Neural cell (in vitro differentiated cells): Measurements from ENCODE around the gene SPTBN1.

Experiments used
- EP300 ChIP-seq: fragments of 450-650 bp; conservative IDR thresholded peaks from 2 replicates; pipeline ENCODE4 v1.6.1; 2014; ENCODE audit warnings: antibody characterized with exemption, mild to moderate bottlenecking, moderate library complexity; ENCODE audit not compliant: poor library complexity, severe bottlenecking
- EZH2 ChIP-seq: fragments of 200-600, 300-800 bp; shearing (Covaris generic), sonication (generic); IDR thresholded peaks from 2 replicates; pipeline ENCODE4 v1.6.1; 2014; ENCODE audit warnings: antibody characterized with exemption, low read length, borderline replicate concordance, mild to moderate bottlenecking; ENCODE audit not compliant: insufficient read depth, poor library complexity, severe bottlenecking
- MXI1 ChIP-seq: fragments of 450-650 bp; conservative IDR thresholded peaks from 2 replicates; pipeline ENCODE4 v1.6.1; 2014; ENCODE audit warnings: antibody characterized with exemption, mild to moderate bottlenecking; ENCODE audit not compliant: poor library complexity, severe bottlenecking
- POLR2AphosphoS5 ChIP-seq: IDR thresholded peaks from 2 replicates; pipeline ENCODE4 v1.6.1; 2012
- TF ChIP-seq, protein P1 (sequence below): fragments of 450-650 bp; IDR thresholded peaks from 2 replicates; pipeline ENCODE4 v1.5.1; 2014; ENCODE audit warnings: antibody characterized with exemption, mild to moderate bottlenecking, moderate library complexity; ENCODE audit not compliant: poor library complexity, severe bottlenecking

DNA sequence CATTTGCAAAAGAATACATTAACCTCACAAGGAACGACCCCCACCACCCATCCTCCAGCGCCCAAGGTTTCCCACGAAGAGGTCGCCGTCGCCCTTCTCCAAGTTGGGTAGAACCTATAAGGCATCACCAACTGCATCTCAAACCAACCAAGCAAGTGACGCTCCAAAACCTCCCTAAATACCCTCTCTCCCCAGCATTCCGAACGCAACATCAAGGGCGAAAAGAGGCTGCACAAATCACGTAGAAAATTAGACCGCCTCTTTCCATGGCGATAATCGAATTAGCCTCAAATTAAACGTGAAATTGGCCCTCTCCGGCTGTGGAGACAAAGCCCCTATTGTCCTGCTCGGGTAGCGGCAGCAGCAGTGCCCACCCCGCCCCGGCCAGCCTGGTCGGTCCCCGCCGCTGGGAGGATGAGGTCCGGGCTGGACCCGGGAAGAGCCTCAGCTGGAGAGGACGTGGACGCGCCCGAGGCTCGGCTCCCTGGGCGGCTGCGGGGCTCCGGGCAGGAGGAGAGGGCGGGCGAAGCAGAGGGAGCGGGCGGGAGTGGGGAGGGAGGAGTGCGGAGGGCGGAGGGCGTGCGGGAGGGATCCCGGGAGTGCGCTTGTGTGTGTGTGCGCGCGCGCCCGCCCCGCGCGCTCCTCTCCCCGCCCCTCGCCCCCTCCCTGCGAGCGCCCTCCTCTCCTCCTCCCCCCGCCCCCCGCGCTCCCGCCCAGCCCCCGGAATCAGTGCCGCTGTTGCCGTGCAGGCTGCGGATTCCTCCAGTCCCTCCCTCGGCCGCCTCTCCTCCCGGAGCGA is at the start of gene SPTBN1:
- peak; percentile 98 for TF ChIP-seq POLR2AphosphoS5
- TF ChIP-seq, protein P1, sequence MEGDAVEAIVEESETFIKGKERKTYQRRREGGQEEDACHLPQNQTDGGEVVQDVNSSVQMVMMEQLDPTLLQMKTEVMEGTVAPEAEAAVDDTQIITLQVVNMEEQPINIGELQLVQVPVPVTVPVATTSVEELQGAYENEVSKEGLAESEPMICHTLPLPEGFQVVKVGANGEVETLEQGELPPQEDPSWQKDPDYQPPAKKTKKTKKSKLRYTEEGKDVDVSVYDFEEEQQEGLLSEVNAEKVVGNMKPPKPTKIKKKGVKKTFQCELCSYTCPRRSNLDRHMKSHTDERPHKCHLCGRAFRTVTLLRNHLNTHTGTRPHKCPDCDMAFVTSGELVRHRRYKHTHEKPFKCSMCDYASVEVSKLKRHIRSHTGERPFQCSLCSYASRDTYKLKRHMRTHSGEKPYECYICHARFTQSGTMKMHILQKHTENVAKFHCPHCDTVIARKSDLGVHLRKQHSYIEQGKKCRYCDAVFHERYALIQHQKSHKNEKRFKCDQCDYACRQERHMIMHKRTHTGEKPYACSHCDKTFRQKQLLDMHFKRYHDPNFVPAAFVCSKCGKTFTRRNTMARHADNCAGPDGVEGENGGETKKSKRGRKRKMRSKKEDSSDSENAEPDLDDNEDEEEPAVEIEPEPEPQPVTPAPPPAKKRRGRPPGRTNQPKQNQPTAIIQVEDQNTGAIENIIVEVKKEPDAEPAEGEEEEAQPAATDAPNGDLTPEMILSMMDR: no peak
- TF ChIP-seq EP300: peak; percentile 6
- no peak for TF ChIP-seq EZH2
- no peak for TF ChIP-seq MXI1
